Neural cell (in vitro differentiated cells): Measurements from ENCODE around the gene CARS2. TPM values are rescaled to one million over a fixed set of nuclear protein-coding genes. Genes with fewer than 3 reads are reported as not detected.

Experiments
- H2AFZ ChIP-seq: fragments of 200-600, 300-800 bp; sonication (generic), shearing (Covaris generic); 2 replicates; pipeline ENCODE4 v1.6.0; 2014; ENCODE audit warnings: low read depth, mild to moderate bottlenecking, antibody characterized with exemption, low read length, moderate library complexity
- H3F3A ChIP-seq: fragments of 200-600 bp; shearing (Covaris generic); 2 replicates; pipeline ENCODE4 v1.6.1; 2016; ENCODE audit warnings: mild to moderate bottlenecking, moderate library complexity, mixed read lengths, antibody characterized with exemption, low read length; ENCODE audit not compliant: insufficient read depth, poor library complexity, severe bottlenecking
- H3K27ac ChIP-seq: fragments of 200-600, 300-800 bp; sonication (generic), shearing (Covaris generic); 2 replicates; pipeline ENCODE4 v1.5.1; 2014; ENCODE audit warnings: mild to moderate bottlenecking, low read length, moderate library complexity
- H3K27me3 ChIP-seq: fragments of 300-800, 200-600 bp; sonication (generic), shearing (Covaris generic); 2 replicates; pipeline ENCODE4 v1.6.0; 2014; ENCODE audit warnings: mild to moderate bottlenecking, low read depth, low read length, moderate library complexity; ENCODE audit not compliant: insufficient read depth
- H3K36me3 ChIP-seq: fragments of 300-800, 200-600 bp; sonication (generic), shearing (Covaris generic); 2 replicates; pipeline ENCODE4 v1.5.1; 2014; ENCODE audit warnings: mild to moderate bottlenecking, antibody characterized with exemption, low read length, moderate library complexity; ENCODE audit not compliant: insufficient read depth
- H3K4me2 ChIP-seq: fragments of 300-800, 200-600 bp; sonication (generic), shearing (Covaris generic); 2 replicates; pipeline ENCODE4 v1.6.0; 2014; ENCODE audit warnings: mild to moderate bottlenecking, low read length
- H3K4me3 ChIP-seq: fragments of 300-800, 200-600 bp; sonication (generic), shearing (Covaris generic); 2 replicates; pipeline ENCODE4 v1.5.1; 2014; ENCODE audit warnings: mild to moderate bottlenecking, low read length, moderate library complexity
- H3K79me2 ChIP-seq: fragments of 200-600 bp; shearing (Covaris generic); replicated peaks from 2 replicates; pipeline ENCODE4 v1.6.0; 2014; ENCODE audit warnings: mild to moderate bottlenecking, low read length, moderate library complexity; ENCODE audit not compliant: insufficient read depth
- H3K9ac ChIP-seq: fragments of 300-800, 200-600 bp; sonication (generic), shearing (Covaris generic); 2 replicates; pipeline ENCODE4 v1.6.1; 2016; ENCODE audit warnings: mild to moderate bottlenecking, low read length, mixed read lengths
- H3K9me2 ChIP-seq: fragments of 200-600 bp; shearing (Covaris generic); 2 replicates; pipeline ENCODE4 v1.6.1; 2016; ENCODE audit warnings: mild to moderate bottlenecking, low read length, mixed read lengths; ENCODE audit not compliant: insufficient read depth
- H3K9me3 ChIP-seq: fragments of 200-600, 300-800 bp; sonication (generic), shearing (Covaris generic); 2 replicates; pipeline ENCODE4 v1.6.1; 2016; ENCODE audit warnings: mild to moderate bottlenecking, mixed run types, low read length, moderate library complexity, mixed read lengths
- H4K20me1 ChIP-seq: fragments of 200-600 bp; shearing (Covaris generic); 2 replicates; pipeline ENCODE4 v1.6.1; 2016; ENCODE audit warnings: mild to moderate bottlenecking, mixed run types; ENCODE audit not compliant: insufficient read depth
- CTCF ChIP-seq: fragments of 450-650 bp; IDR thresholded peaks from 2 replicates; pipeline ENCODE4 v1.5.1; 2014; ENCODE audit warnings: antibody characterized with exemption, mild to moderate bottlenecking, moderate library complexity; ENCODE audit not compliant: poor library complexity, severe bottlenecking
- EP300 ChIP-seq: fragments of 450-650 bp; conservative IDR thresholded peaks from 2 replicates; pipeline ENCODE4 v1.6.1; 2014; ENCODE audit warnings: antibody characterized with exemption, mild to moderate bottlenecking, moderate library complexity; ENCODE audit not compliant: poor library complexity, severe bottlenecking
- EZH2 ChIP-seq: fragments of 200-600, 300-800 bp; shearing (Covaris generic), sonication (generic); IDR thresholded peaks from 2 replicates; pipeline ENCODE4 v1.6.1; 2014; ENCODE audit warnings: antibody characterized with exemption, low read length, borderline replicate concordance, mild to moderate bottlenecking; ENCODE audit not compliant: insufficient read depth, poor library complexity, severe bottlenecking
- MXI1 ChIP-seq: fragments of 450-650 bp; conservative IDR thresholded peaks from 2 replicates; pipeline ENCODE4 v1.6.1; 2014; ENCODE audit warnings: antibody characterized with exemption, mild to moderate bottlenecking; ENCODE audit not compliant: poor library complexity, severe bottlenecking
- POLR2AphosphoS5 ChIP-seq: IDR thresholded peaks from 2 replicates; pipeline ENCODE4 v1.6.1; 2012
- RAD21 ChIP-seq: fragments of 450-650 bp; conservative IDR thresholded peaks from 2 replicates; pipeline ENCODE4 v1.6.1; 2014; ENCODE audit warnings: antibody characterized with exemption, mild to moderate bottlenecking, moderate library complexity
- REST ChIP-seq: IDR thresholded peaks from 2 replicates; pipeline ENCODE4 v1.6.1; 2012; ENCODE audit warnings: borderline replicate concordance
- SMC3 ChIP-seq: fragments of 450-650 bp; conservative IDR thresholded peaks from 2 replicates; pipeline ENCODE4 v1.6.1; 2014; ENCODE audit warnings: antibody characterized with exemption, mild to moderate bottlenecking, moderate library complexity; ENCODE audit not compliant: poor library complexity
- TAF1 ChIP-seq: IDR thresholded peaks from 2 replicates; pipeline ENCODE4 v1.6.1; 2012; ENCODE audit warnings: low read depth
- polyA plus RNA-seq: library from polyadenylated mRNA; depleted of rRNA; stranded (reverse); fragments of >200 nt; gene quantifications from 2 replicates; pipeline ENCODE4 v1.2.3, GENCODE V29; 2014

CARS2 gene
- polyA plus RNA-seq, 1 donor from 2014 or later, result 92.2 TPM

DNA sequence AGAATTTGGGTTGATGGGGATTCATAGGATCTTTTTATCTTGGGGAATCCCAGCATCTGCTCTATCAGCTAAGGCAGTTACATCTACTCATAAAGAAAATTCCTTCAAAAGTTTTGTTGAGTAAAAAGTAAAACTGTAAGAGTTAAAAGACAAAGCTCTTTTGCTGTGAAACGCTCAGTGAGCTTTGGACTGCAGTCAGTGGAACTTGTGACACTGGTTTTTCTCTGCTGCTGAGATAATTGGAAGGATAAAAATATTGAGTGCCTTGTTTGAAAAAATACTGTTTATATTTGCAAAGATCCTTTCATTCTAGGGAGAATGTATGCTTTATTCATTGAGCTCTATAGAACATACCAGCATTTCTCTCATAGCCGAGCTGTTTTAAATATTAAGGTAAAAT is 85.3 kb downstream of the CARS2 start:
- Histone ChIP-seq H3K9me2 (no peaks in the 10 kb centered on the region), H2AFZ (no peak overlapping the region), H4K20me1 (no peaks in the 10 kb centered on the region), H3K9me3 (no peaks in the 10 kb centered on the region), H3K9ac (no peak overlapping the region), H3K4me3 (no peak overlapping the region), H3K79me2 (peaks cover 48% of the 10 kb centered on the region), H3K36me3 (no peaks in the 10 kb centered on the region), H3K27me3 (no peaks in the 10 kb centered on the region), H3K4me2 (no peak overlapping the region), H3F3A (no peaks in the 10 kb centered on the region), H3K27ac (no peak overlapping the region)
- TF ChIP-seq POLR2AphosphoS5 (no peak), MXI1 (no peak)

DNA sequence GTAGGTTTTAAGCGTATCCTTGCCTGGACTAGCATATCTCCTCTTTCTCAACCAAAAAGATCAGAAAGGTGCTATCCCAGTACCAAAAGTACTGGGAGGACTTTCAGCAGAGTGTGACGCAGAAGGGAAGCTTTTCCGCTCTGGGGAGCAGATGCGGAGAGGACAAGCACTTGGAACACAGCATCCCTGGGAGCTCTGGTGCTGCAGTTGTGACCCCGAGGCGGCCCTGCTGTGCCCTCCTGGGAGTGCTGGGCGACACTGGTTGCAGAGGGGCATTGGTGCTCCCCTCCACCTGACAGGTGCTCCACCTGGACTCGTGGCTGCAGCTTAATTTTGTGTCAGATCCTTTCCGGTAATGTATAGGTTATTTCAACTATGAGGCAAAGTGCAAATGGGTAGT is 87.1 kb downstream of the CARS2 start:
- TF ChIP-seq SMC3 (no peak), REST (no peak), MXI1 (no peak), EZH2 (no peak), EP300 (no peak), CTCF (no peak), RAD21 (no peak), TAF1 (no peak), POLR2AphosphoS5 (no peak)
- H3K9ac ChIP-seq, result no peak overlapping the region
- no peaks in the 10 kb centered on the region for H3K9me2 ChIP-seq
- no peak overlapping the region for H3K4me2 ChIP-seq
- no peak overlapping the region for H3K27ac ChIP-seq
- no peaks in the 10 kb centered on the region for H4K20me1 ChIP-seq
- no peak overlapping the region for H3K4me3 ChIP-seq
- H2AFZ ChIP-seq, result no peak overlapping the region
- H3K27me3 ChIP-seq, result no peaks in the 10 kb centered on the region
- H3F3A ChIP-seq, result no peaks in the 10 kb centered on the region
- no peaks in the 10 kb centered on the region for H3K36me3 ChIP-seq
- no peaks in the 10 kb centered on the region for H3K9me3 ChIP-seq
- peaks cover 48% of the 10 kb centered on the region for H3K79me2 ChIP-seq

DNA sequence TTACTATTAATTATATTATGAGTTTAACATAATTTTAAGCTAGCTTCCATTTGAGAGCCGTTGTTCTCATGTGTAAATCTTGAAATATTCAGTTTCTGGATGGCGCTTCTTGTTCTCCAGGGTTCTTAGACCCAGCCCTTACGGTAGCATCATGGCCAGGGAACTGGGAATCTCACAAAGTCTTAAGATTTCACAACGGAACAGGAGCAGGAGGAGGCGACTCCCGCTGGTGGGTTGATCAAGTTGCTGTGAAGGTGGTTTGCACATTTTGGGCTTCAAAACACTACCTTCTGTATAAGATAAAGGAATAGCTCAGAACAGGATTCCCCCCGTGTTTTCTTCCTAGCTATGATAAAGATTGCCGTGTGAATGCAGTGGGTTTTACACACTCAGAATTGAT is 87.7 kb downstream of the CARS2 start:
- no peak overlapping the region for H3K4me3 ChIP-seq
- no peaks in the 10 kb centered on the region for H3F3A ChIP-seq
- no peaks in the 10 kb centered on the region for H4K20me1 ChIP-seq
- no peaks in the 10 kb centered on the region for H3K9me2 ChIP-seq
- no peak overlapping the region for H3K27ac ChIP-seq
- no peaks in the 10 kb centered on the region for H3K9me3 ChIP-seq
- no peak overlapping the region for H2AFZ ChIP-seq
- no peak overlapping the region for H3K4me2 ChIP-seq
- H3K27me3 ChIP-seq, result no peaks in the 10 kb centered on the region
- H3K36me3 ChIP-seq, result no peaks in the 10 kb centered on the region
- no peak overlapping the region for H3K9ac ChIP-seq
- peaks cover 48% of the 10 kb centered on the region for H3K79me2 ChIP-seq
- TF ChIP-seq POLR2AphosphoS5 (no peak), SMC3 (no peak), RAD21 (no peak), EZH2 (no peak), MXI1 (no peak), TAF1 (no peak), REST (no peak), EP300 (no peak), CTCF (no peak)
